ENCODE measurements around the gene RNASEH1. TPM values are rescaled to one million over a fixed set of nuclear protein-coding genes. Genes with fewer than 3 reads are reported as not detected.

Gene RNASEH1
- total and polyA plus RNA-seq, 2 of the 13 experiments (the other 11 are each of a cell fraction or from before 2014, with no cell fraction given): 14.5 to 57.4 TPM

DNA sequence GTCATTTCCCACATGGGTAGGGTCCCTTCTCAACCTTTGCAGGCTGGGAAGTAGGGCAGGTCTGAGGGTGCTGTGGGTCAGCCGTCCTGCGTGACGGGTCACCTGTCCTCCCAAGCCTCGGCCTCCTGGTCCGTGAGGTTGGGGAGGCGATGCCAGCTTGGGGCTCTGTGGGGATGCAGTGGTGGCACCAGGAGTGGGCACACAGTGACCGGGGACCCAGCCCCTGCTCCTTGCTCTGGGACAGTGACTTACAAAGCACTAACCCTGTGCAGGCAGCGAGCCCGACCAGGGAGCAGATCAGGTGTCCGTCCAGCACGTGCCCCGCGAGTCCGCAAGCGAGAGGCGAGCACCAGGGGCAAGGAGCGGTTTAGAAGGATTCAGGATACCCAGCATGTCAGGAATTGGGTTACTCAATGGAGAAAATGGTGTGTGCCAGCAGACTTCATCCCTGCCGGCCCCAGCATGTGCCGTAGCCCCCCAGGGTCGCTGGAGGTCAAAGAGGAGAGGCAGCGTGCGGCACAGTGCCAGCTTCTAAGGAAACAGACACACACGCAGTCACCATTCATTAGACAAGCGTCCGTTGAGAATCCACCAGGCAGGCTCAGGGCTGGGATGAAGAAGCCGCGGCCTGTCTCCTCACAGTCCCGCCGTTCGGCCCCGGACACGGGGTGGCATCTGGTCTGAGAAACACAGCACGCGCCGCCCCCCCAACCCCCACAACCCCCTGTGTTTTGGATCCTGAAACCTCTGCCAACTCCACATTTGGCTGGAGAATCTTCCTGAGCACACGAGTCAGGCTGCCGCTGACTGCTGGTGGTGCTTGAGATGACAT, 48.5 kb upstream of the RNASEH1 start (continued):
- TF ChIP-seq, protein P1, sequence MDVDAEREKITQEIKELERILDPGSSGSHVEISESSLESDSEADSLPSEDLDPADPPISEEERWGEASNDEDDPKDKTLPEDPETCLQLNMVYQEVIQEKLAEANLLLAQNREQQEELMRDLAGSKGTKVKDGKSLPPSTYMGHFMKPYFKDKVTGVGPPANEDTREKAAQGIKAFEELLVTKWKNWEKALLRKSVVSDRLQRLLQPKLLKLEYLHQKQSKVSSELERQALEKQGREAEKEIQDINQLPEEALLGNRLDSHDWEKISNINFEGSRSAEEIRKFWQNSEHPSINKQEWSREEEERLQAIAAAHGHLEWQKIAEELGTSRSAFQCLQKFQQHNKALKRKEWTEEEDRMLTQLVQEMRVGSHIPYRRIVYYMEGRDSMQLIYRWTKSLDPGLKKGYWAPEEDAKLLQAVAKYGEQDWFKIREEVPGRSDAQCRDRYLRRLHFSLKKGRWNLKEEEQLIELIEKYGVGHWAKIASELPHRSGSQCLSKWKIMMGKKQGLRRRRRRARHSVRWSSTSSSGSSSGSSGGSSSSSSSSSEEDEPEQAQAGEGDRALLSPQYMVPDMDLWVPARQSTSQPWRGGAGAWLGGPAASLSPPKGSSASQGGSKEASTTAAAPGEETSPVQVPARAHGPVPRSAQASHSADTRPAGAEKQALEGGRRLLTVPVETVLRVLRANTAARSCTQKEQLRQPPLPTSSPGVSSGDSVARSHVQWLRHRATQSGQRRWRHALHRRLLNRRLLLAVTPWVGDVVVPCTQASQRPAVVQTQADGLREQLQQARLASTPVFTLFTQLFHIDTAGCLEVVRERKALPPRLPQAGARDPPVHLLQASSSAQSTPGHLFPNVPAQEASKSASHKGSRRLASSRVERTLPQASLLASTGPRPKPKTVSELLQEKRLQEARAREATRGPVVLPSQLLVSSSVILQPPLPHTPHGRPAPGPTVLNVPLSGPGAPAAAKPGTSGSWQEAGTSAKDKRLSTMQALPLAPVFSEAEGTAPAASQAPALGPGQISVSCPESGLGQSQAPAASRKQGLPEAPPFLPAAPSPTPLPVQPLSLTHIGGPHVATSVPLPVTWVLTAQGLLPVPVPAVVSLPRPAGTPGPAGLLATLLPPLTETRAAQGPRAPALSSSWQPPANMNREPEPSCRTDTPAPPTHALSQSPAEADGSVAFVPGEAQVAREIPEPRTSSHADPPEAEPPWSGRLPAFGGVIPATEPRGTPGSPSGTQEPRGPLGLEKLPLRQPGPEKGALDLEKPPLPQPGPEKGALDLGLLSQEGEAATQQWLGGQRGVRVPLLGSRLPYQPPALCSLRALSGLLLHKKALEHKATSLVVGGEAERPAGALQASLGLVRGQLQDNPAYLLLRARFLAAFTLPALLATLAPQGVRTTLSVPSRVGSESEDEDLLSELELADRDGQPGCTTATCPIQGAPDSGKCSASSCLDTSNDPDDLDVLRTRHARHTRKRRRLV (CRISPR knock-in tag; IDR thresholded peaks at IDR 0.05): no peak
- TF ChIP-seq, protein P2, sequence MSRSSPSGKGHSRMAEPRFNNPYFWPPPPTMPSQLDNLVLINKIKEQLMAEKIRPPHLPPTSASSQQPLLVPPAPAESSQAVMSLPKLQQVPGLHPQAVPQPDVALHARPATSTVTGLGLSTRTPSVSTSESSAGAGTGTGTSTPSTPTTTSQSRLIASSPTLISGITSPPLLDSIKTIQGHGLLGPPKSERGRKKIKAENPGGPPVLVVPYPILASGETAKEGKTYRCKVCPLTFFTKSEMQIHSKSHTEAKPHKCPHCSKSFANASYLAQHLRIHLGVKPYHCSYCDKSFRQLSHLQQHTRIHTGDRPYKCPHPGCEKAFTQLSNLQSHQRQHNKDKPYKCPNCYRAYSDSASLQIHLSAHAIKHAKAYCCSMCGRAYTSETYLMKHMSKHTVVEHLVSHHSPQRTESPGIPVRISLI (CRISPR knock-in tag; IDR thresholded peaks at IDR 0.05; ENCODE audit: borderline replicate concordance): no peak
- no peak for TF ChIP-seq ZNF180 (CRISPR knock-in tag; IDR thresholded peaks at IDR 0.05; ENCODE audit: borderline replicate concordance, low read depth)
- TF ChIP-seq ZSCAN12 (CRISPR knock-in tag; IDR thresholded peaks at IDR 0.05): no peak
- no peak for TF ChIP-seq RARG (CRISPR knock-in tag; IDR thresholded peaks at IDR 0.05; ENCODE audit: low read depth)
- TF ChIP-seq THYN1 (CRISPR knock-in tag; IDR thresholded peaks at IDR 0.05; ENCODE audit: borderline replicate concordance, low read depth): no peak
- TF ChIP-seq ESRRA (CRISPR knock-in tag; IDR thresholded peaks at IDR 0.05; ENCODE audit: low read depth): no peak
- no peak for TF ChIP-seq YEATS2 (CRISPR knock-in tag; IDR thresholded peaks at IDR 0.05; ENCODE audit: borderline replicate concordance)
- TF ChIP-seq, protein P3, sequence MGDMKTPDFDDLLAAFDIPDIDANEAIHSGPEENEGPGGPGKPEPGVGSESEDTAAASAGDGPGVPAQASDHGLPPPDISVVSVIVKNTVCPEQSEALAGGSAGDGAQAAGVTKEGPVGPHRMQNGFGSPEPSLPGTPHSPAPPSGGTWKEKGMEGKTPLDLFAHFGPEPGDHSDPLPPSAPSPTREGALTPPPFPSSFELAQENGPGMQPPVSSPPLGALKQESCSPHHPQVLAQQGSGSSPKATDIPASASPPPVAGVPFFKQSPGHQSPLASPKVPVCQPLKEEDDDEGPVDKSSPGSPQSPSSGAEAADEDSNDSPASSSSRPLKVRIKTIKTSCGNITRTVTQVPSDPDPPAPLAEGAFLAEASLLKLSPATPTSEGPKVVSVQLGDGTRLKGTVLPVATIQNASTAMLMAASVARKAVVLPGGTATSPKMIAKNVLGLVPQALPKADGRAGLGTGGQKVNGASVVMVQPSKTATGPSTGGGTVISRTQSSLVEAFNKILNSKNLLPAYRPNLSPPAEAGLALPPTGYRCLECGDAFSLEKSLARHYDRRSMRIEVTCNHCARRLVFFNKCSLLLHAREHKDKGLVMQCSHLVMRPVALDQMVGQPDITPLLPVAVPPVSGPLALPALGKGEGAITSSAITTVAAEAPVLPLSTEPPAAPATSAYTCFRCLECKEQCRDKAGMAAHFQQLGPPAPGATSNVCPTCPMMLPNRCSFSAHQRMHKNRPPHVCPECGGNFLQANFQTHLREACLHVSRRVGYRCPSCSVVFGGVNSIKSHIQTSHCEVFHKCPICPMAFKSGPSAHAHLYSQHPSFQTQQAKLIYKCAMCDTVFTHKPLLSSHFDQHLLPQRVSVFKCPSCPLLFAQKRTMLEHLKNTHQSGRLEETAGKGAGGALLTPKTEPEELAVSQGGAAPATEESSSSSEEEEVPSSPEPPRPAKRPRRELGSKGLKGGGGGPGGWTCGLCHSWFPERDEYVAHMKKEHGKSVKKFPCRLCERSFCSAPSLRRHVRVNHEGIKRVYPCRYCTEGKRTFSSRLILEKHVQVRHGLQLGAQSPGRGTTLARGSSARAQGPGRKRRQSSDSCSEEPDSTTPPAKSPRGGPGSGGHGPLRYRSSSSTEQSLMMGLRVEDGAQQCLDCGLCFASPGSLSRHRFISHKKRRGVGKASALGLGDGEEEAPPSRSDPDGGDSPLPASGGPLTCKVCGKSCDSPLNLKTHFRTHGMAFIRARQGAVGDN (CRISPR knock-in tag; IDR thresholded peaks at IDR 0.05): peak; percentile 42; the same call in 1 of the 2 replicates
- TF ChIP-seq, protein P4, sequence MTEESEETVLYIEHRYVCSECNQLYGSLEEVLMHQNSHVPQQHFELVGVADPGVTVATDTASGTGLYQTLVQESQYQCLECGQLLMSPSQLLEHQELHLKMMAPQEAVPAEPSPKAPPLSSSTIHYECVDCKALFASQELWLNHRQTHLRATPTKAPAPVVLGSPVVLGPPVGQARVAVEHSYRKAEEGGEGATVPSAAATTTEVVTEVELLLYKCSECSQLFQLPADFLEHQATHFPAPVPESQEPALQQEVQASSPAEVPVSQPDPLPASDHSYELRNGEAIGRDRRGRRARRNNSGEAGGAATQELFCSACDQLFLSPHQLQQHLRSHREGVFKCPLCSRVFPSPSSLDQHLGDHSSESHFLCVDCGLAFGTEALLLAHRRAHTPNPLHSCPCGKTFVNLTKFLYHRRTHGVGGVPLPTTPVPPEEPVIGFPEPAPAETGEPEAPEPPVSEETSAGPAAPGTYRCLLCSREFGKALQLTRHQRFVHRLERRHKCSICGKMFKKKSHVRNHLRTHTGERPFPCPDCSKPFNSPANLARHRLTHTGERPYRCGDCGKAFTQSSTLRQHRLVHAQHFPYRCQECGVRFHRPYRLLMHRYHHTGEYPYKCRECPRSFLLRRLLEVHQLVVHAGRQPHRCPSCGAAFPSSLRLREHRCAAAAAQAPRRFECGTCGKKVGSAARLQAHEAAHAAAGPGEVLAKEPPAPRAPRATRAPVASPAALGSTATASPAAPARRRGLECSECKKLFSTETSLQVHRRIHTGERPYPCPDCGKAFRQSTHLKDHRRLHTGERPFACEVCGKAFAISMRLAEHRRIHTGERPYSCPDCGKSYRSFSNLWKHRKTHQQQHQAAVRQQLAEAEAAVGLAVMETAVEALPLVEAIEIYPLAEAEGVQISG (CRISPR knock-in tag; IDR thresholded peaks at IDR 0.05): no peak
- peak; percentile 40; the same call in 1 of the 2 replicates for TF ChIP-seq ZNF605 (CRISPR knock-in tag; IDR thresholded peaks at IDR 0.05)
- 0 out of 2 replicates have a peak, but pooled peaks have one; percentile 23 for TF ChIP-seq SAFB2 (CRISPR knock-in tag; IDR thresholded peaks at IDR 0.05; ENCODE audit: borderline replicate concordance, low read depth)
- no peak for TF ChIP-seq ZNF251 (CRISPR knock-in tag; IDR thresholded peaks at IDR 0.05)
- TF ChIP-seq TBX2 (CRISPR knock-in tag; IDR thresholded peaks at IDR 0.05; ENCODE audit: borderline replicate concordance): no peak

Data from HepG2 (cell line).